NCI-H460 (cell line): Measurements from ENCODE around the gene TRMT10B. TPM values are rescaled to one million over a fixed set of nuclear protein-coding genes. Genes with fewer than 3 reads are reported as not detected.
"Not testable (repeated sequence)": the region's sequence is repeated elsewhere in the genome, so short reads cannot be mapped to it uniquely, and the experiment has no call there.

Source experiments
- DNase-seq: peaks from one replicate; pipeline ENCODE4 v3.0.0-alpha.2; 2016; ENCODE audit warnings: low read depth; ENCODE audit errors: extremely low read depth
- total RNA-seq: library from RNA; depleted of rRNA; stranded (reverse); fragments of >200 nt; shearing (Covaris generic); gene quantifications from 2 replicates; pipeline ENCODE4 v1.2.3, GENCODE V29; 2014; rRNA removed

TRMT10B gene
- total RNA-seq, 1 experiment from 2014 or later, result 4.5 TPM

- DNase-seq, result no peak
These were observed 45.1 kb downstream of the TRMT10B start for GRCh38 chr9:37798677-37799076.

DNA sequence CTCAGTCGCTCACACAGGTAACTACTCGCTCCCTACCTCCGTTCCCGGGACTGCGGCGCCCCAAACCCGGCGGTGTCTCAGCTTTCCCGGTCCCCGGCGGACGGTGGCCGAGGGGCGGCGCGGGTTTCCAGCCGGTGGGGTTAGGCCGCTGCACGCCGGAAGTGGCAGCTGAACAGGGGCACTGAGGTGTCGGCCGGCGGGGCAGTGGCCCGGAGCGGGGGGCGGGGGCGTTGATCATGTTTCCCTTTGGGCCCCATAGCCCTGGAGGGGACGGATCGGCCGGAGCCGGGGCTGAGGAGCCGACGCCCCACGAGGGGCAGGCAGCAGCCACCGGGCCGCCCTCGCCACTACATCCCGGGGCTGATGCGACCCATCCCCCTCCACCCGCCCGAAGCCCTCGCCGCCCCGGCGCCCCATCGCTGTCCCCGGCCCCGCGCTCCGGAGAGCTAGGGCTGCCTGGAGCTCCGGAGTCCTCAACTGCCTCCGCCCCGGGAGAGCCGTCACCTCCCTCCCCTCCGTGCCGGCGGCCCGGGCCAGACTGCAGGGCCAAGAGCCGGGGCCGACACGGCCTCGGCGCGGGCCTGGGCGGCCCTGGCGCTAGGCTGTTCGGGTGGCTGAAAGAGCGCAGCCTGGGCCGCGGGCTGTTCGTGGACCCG lies 47.2 kb downstream of the TRMT10B start, which contains the start of gene DCAF10:
Gene DCAF10 (plus strand): TSS at position 167 of the 656 bp plus-strand sequence. CDS start 70 bp downstream, at position 237.
- peak; percentile 56 for DNase-seq

DNA sequence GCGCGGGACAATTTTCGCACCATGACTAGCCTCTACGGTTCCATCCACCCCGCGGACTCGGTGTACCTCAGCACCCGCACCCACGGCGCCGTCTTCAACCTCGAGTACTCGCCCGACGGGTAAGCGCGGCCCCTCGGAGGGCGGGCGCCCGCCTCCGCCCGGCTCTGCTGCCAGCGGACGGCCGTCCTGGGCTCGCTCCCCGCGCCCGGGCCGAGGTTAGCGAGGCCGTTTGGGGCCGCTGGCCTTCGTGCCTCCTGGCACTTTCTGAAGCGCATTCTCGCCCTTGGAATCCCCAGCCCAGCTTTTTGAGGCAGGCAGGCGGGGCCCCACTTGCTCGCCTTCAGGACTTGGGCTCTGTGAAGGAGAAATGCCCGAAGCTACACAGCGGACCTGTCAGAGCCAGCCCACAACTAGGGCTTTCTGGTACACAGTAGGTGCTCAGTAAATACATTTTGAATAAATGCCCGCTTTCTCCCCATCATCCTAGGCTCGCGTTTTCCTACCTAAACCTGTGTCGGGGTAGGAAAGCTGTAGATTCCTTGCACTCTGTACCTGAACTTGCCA lies 47.8 kb downstream of the TRMT10B start:
- DNase-seq, result no peak

- no peak for DNase-seq
These were observed 48.5 kb downstream of the TRMT10B start for GRCh38 chr9:37801959-37802711.

- DNase-seq, result no peak
These were observed 52.7 kb downstream of the TRMT10B start for GRCh38 chr9:37806271-37806670.

- DNase-seq, result not testable (repeated sequence)
These were observed 56.1 kb downstream of the TRMT10B start for GRCh38 chr9:37809676-37810075.

- no peak for DNase-seq
These were observed 58.4 kb downstream of the TRMT10B start for GRCh38 chr9:37811906-37812476.

DNA sequence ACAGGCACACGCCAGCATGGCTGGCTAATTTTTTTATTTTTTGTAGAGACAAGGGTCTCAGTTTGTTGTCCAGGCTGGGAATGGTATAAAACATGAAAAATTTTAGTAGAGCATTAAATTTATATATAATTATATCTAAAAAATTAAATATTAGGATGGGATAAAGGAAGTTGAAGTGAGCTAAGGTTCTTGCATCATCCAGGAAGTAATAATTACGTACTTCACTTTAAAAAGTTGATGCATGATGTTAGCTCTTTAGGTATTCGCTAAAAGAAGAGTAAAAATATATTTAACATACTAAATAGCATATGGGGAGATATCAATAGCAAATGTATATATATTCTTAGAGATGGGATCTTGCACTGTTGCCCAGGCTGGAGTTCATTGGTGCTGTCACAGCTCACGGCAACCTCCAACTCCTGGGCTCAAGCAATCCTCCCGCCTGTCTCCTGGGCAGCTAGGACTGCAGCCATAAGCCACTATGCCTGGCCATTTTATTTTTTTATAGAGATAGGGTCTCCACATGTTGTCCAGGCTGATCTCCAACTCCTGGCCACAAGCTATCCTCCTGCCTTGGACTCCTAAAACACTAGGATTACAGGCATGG lies 59.3 kb downstream of the TRMT10B start:
- no peak for DNase-seq

- no peak for DNase-seq
These were observed 65.2 kb downstream of the TRMT10B start for GRCh38 chr9:37818849-37819248.

GRCh38 chr9:37820142-37820541 lies 66.5 kb downstream of the TRMT10B start:
- no peak for DNase-seq

DNA sequence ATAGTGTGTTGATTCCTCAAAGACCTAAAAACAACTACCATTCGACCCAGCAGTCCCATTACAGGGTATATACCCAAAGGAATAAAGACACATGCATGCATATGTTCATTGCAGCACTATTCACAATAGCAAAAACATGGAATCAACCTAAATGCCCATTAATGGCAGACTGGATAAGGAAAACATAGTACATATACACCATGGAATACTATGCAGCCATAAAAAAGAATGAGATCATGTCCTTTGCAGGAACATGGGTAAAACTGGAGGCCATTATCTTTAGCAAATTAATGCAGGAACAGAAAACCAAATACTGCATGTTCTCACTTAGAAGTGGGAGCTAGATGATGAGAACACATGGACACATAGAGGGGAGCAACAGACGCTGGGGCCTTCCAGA lies 71.6 kb downstream of the TRMT10B start:
- not testable (repeated sequence) for DNase-seq

GRCh38 chr9:37827483-37828165 lies 74.0 kb downstream of the TRMT10B start:
- DNase-seq, result no peak

Other genes with a start within 250 kb of the TRMT10B start
- gene FBXO10, start 177.4 kb upstream of the TRMT10B start, total RNA-seq, result 2.0 and 2.7 TPM in 2 replicates
- 216 and 225 TPM in 2 replicates for gene TOMM5, start 161.2 kb upstream of the TRMT10B start, total RNA-seq
- gene FRMPD1, start 102.9 kb upstream of the TRMT10B start, total RNA-seq, result not detected in 2 replicates
- gene EXOSC3, start 31.3 kb downstream of the TRMT10B start, total RNA-seq, result 55.5 and 55.6 TPM in 2 replicates
- gene DCAF10, start 47.0 kb downstream of the TRMT10B start, total RNA-seq, result 21.4 and 21.8 TPM in 2 replicates
- gene SLC25A51, start 150.3 kb downstream of the TRMT10B start, total RNA-seq, result 31.8 and 33.0 TPM in 2 replicates